Keratinocyte (primary cell): ENCODE results near the gene C7. TPM values are rescaled to one million over a fixed set of nuclear protein-coding genes. Genes with fewer than 3 reads are reported as not detected.

Experiments
- DNase-seq: peaks from one replicate; pipeline ENCODE4 v3.0.0-alpha.2; 2011; ENCODE audit warnings: low read depth, missing footprints, low spot score
- FAIRE-seq: peaks from 2 replicates; lab custom pipeline; 2011; peaks lifted over from hg19 to GRCh38; lab: Jason Lieb, UNC
- H2AFZ ChIP-seq: 2 replicates; pipeline ENCODE4 v1.6.0; 2012; ENCODE audit warnings: low read length, control low read depth, inconsistent platforms; ENCODE audit not compliant: control insufficient read depth
- H3K27ac ChIP-seq: 2 replicates; pipeline ENCODE4 v1.5.1; 2011; ENCODE audit warnings: low read length; ENCODE audit not compliant: control insufficient read depth, insufficient read depth
- H3K27me3 ChIP-seq: 3 replicates; pipeline ENCODE4 v1.6.0; 2011; ENCODE audit warnings: low read length; ENCODE audit not compliant: control insufficient read depth, insufficient read depth; ENCODE audit errors: extremely low read depth
- H3K36me3 ChIP-seq, 2 experiments: 2 replicates in 1 of 2; 3 replicates in 1 of 2; pipeline ENCODE4 v1.5.1; 2011; ENCODE audit warnings: low read length in 2 of 2, mild to moderate bottlenecking in 1 of 2; ENCODE audit not compliant: control insufficient read depth in 2 of 2, insufficient read depth in 2 of 2; ENCODE audit errors: extremely low read depth in 1 of 2
- H3K4me1 ChIP-seq: 3 replicates; pipeline ENCODE4 v1.5.1; 2011; ENCODE audit warnings: low read length; ENCODE audit not compliant: control insufficient read depth, insufficient read depth; ENCODE audit errors: extremely low read depth
- H3K4me2 ChIP-seq: 3 replicates; pipeline ENCODE4 v1.6.0; 2011; ENCODE audit warnings: low read depth, low read length; ENCODE audit not compliant: control insufficient read depth, insufficient read depth; ENCODE audit errors: extremely low read depth
- H3K4me3 ChIP-seq, 3 experiments: fragments of 200-600 bp in 1 of 3; sonication (generic) in 1 of 3; 2 replicates in 2 of 3; 3 replicates in 1 of 3; pipeline ENCODE4 v1.5.1; 2011 to 2016; ENCODE audit warnings: low read length in 3 of 3, mild to moderate bottlenecking in 3 of 3, control low read depth in 2 of 3, inconsistent platforms in 1 of 3, low read depth in 1 of 3, mixed read lengths in 1 of 3, mixed run types in 1 of 3, moderate library complexity in 1 of 3; ENCODE audit not compliant: control insufficient read depth in 2 of 3, insufficient read depth in 2 of 3; ENCODE audit errors: extremely low read depth in 1 of 3
- H3K79me2 ChIP-seq: 2 replicates; pipeline ENCODE4 v1.6.0; 2012; ENCODE audit warnings: low read length; ENCODE audit not compliant: control insufficient read depth, insufficient read depth
- H3K9ac ChIP-seq: 3 replicates; pipeline ENCODE4 v1.6.0; 2011; ENCODE audit warnings: low read length; ENCODE audit not compliant: control insufficient read depth, insufficient read depth; ENCODE audit errors: extremely low read depth
- H3K9me1 ChIP-seq: 3 replicates; pipeline ENCODE4 v1.6.0; 2011; ENCODE audit warnings: low read length; ENCODE audit not compliant: control insufficient read depth, insufficient read depth; ENCODE audit errors: extremely low read depth
- H3K9me3 ChIP-seq: 2 replicates; pipeline ENCODE4 v1.5.1; 2012; ENCODE audit warnings: low read depth, low read length; ENCODE audit not compliant: control insufficient read depth
- H4K20me1 ChIP-seq: 3 replicates; pipeline ENCODE4 v1.6.0; 2011; ENCODE audit warnings: low read length; ENCODE audit not compliant: control insufficient read depth, insufficient read depth; ENCODE audit errors: extremely low read depth
- EZH2 ChIP-seq: IDR thresholded peaks from one replicate; pipeline ENCODE4 v1.6.1; 2012; ENCODE audit warnings: inconsistent platforms, mild to moderate bottlenecking, low read length, moderate library complexity
- dilution Hi-C: fragments of 300-500 bp; cut with MboI; formaldehyde crosslinking; loops from one replicate; pipeline ENCODE4 v1.7.0; 2020; ENCODE audit warnings: low sequenced_read_pairs; ENCODE audit not compliant: extremely low pct_ligation_motif_present
- polyA plus RNA-seq, 5 experiments: library from polyadenylated mRNA; depleted of rRNA in 3 of 5; stranded (reverse) in 3 of 5; stranded (forward) in 1 of 5; unstranded in 1 of 5; fragments of >200 nt; gene quantifications; 1 replicate in 1 of 5; 2 replicates in 3 of 5; 3 replicates in 1 of 5; pipeline versions ENCODE4 v1.2.1 to v1.2.3, GENCODE V29; 2011 to 2012; ENCODE audit warnings: missing spikeins in 2 of 5, low read depth in 1 of 5, low replicate concordance in 1 of 5
- TF ChIP-seq, protein P1 (sequence below), 3 experiments: IDR thresholded peaks in 1 of 3; conservative IDR thresholded peaks in 1 of 3; optimal IDR thresholded peaks in 1 of 3; 2 replicates in 2 of 3; 3 replicates in 1 of 3; pipeline versions ENCODE3 to v1.5.1; 2011; ENCODE audit warnings: low read length in 3 of 3, mild to moderate bottlenecking in 3 of 3, moderate library complexity in 2 of 3, control low read depth in 1 of 3, inconsistent platforms in 1 of 3; ENCODE audit not compliant: insufficient read depth in 2 of 3; ENCODE audit errors: extremely low read depth in 1 of 3

C7 gene
- polyA plus RNA-seq, 1 donor (not counting 4 experiments of a cell fraction or from before 2014, with no cell fraction given) = not detected

DNA sequence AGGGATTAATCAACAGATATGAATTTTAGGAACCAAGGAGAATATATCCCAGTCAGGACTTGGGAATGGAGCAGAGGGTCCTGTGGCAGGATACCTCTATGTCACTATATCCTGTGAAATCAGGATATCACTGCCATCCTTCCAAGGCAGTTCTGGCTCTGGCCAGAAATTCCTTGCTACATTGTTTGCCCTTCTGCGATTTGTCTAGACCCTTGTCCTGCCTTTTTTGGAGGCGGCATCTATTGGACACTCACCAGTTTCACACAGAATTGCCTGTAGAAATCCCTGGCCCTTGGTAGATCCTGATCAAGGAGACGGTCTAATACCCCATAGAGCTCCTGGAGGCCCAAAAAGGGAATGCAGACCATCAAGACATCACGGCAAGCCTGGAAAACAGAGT is 90.7 kb downstream of the C7 start:
- DNase-seq = no peak
- no peaks in the 10 kb centered on the region for H4K20me1 ChIP-seq
- no peaks in the 10 kb centered on the region for H3K36me3 ChIP-seq
- dilution Hi-C loops = no loop called here
- no peak for FAIRE-seq
- no peaks in the 10 kb centered on the region for H3K9me1 ChIP-seq
- H3K9me3 ChIP-seq = no peaks in the 10 kb centered on the region
- no peaks in the 10 kb centered on the region for H3K79me2 ChIP-seq
- no peak overlapping the region for H3K4me2 ChIP-seq
- no peak overlapping the region for H2AFZ ChIP-seq
- H3K4me1 ChIP-seq = no peaks in the 10 kb centered on the region
- H3K27me3 ChIP-seq = no peaks in the 10 kb centered on the region
- TF ChIP-seq, protein P1, sequence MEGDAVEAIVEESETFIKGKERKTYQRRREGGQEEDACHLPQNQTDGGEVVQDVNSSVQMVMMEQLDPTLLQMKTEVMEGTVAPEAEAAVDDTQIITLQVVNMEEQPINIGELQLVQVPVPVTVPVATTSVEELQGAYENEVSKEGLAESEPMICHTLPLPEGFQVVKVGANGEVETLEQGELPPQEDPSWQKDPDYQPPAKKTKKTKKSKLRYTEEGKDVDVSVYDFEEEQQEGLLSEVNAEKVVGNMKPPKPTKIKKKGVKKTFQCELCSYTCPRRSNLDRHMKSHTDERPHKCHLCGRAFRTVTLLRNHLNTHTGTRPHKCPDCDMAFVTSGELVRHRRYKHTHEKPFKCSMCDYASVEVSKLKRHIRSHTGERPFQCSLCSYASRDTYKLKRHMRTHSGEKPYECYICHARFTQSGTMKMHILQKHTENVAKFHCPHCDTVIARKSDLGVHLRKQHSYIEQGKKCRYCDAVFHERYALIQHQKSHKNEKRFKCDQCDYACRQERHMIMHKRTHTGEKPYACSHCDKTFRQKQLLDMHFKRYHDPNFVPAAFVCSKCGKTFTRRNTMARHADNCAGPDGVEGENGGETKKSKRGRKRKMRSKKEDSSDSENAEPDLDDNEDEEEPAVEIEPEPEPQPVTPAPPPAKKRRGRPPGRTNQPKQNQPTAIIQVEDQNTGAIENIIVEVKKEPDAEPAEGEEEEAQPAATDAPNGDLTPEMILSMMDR (optimal IDR thresholded peaks at IDR 0.05 in 1 of 3, IDR thresholded peaks at IDR 0.05 in 1 of 3, conservative IDR thresholded peaks at IDR 0.05 in 1 of 3; ENCODE audit: extremely low read depth in 1 of 3, insufficient read depth in 2 of 3, low read length in 3 of 3) = no peak
- no peak for TF ChIP-seq EZH2
- no peak overlapping the region for H3K4me3 ChIP-seq
- H3K9ac ChIP-seq = no peak overlapping the region
- no peak overlapping the region for H3K27ac ChIP-seq

DNA sequence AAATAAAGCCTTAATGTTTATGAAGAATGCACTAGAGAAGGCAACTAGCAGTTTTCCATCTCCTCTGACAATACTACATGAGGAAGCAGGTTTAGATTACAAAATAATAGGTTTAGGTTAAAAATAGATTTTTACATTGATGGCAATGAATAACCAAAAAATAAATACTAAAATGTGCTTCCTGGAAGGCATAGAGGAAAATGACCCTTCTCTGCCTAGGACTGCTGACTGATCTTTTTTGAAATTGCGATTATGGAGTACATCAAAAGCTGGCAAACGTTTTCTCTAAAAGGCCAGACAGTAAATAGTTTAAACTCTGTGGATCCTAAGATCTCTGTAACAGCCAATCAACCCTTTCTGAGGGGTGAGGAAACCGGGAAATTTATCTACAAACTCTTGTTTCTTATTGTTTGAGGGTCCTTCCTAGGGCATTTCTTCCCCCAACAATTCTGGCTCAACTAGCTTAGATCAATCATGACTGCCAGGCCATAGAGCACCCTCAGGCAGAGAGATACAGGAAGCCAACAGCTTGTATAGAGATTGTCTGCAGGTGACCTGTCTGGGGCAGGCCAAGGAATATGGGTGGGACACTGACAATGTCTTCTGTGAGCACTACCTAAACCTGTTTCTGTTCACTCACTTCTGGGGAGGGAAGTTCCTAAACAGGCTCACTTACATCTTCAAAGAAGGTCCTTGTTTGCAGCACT is 94.5 kb downstream of the C7 start:
- H3K4me2 ChIP-seq = no peak overlapping the region
- no peaks in the 10 kb centered on the region for H4K20me1 ChIP-seq
- H3K79me2 ChIP-seq = no peaks in the 10 kb centered on the region
- FAIRE-seq (no peak), DNase-seq (no peak)
- dilution Hi-C loops = no loop called here
- no peak overlapping the region for H3K9ac ChIP-seq
- H3K4me3 ChIP-seq = no peak overlapping the region
- no peaks in the 10 kb centered on the region for H3K9me1 ChIP-seq
- H2AFZ ChIP-seq = no peak overlapping the region
- H3K27me3 ChIP-seq = no peaks in the 10 kb centered on the region
- H3K36me3 ChIP-seq = no peaks in the 10 kb centered on the region
- no peak for TF ChIP-seq EZH2
- TF ChIP-seq, protein P1 (optimal IDR thresholded peaks at IDR 0.05 in 1 of 3, IDR thresholded peaks at IDR 0.05 in 1 of 3, conservative IDR thresholded peaks at IDR 0.05 in 1 of 3; ENCODE audit: extremely low read depth in 1 of 3, insufficient read depth in 2 of 3, low read length in 3 of 3) = no peak
- no peaks in the 10 kb centered on the region for H3K9me3 ChIP-seq
- no peaks in the 10 kb centered on the region for H3K4me1 ChIP-seq
- H3K27ac ChIP-seq = no peak overlapping the region
